ENCODE measurements around the gene TIMM10.

GRCh38 chr11:57498540-57498939, 32.0 kb downstream of the TIMM10 start:
- TF ChIP-seq POLR2A (IDR thresholded peaks at IDR 0.05), result no peak
- TF ChIP-seq CTCF (IDR thresholded peaks at IDR 0.05), result no peak
- TF ChIP-seq EP300 (IDR thresholded peaks at IDR 0.05), result no peak
- no peak for TF ChIP-seq POLR2AphosphoS5 (IDR thresholded peaks at IDR 0.05)

Data from stomach (tissue), 4 donors.